Ascending aorta (tissue), 2 donors: ENCODE results near the gene MAGEA4. TPM values are rescaled to one million over a fixed set of nuclear protein-coding genes. Genes with fewer than 3 reads are reported as not detected.

Source experiments
- DNase-seq, 2 donors: peaks; one replicate each; pipeline ENCODE4 v3.0.0-alpha.2; 2019; ENCODE audit warnings: low spot score in 2 of 2
- H3K27ac ChIP-seq, 2 donors: fragments of 200-600 bp; sonication (generic); one replicate each; pipeline ENCODE4 v1.5.1; 2016 to 2017; ENCODE audit warnings: mild to moderate bottlenecking in 1 of 2
- H3K27me3 ChIP-seq: fragments of 200-600 bp; sonication (generic); one replicate; pipeline ENCODE4 v1.5.1; 2017
- H3K36me3 ChIP-seq, 2 donors: fragments of 200-600 bp; sonication (generic); one replicate each; pipeline ENCODE4 v1.5.1; 2016
- H3K4me1 ChIP-seq, 2 donors: fragments of 200-600 bp; sonication (generic); one replicate each; pipeline ENCODE4 v1.5.1; 2016 to 2017; ENCODE audit warnings: mild to moderate bottlenecking in 1 of 2
- H3K4me3 ChIP-seq, 2 donors: fragments of 200-600 bp; sonication (generic); one replicate each; pipeline ENCODE4 v1.5.1; 2016 to 2017; ENCODE audit warnings: mild to moderate bottlenecking in 1 of 2
- H3K9me3 ChIP-seq, 2 donors: fragments of 200-600 bp; sonication (generic); one replicate each; pipeline ENCODE4 v1.5.1; 2016
- intact Hi-C: fragments of 100-400 bp; cut with DNase I; formaldehyde crosslinking; loops from one replicate; pipeline ENCODE4 v1.15.1; 2023
- total RNA-seq: library from RNA; depleted of rRNA; stranded (reverse); fragments of >200 nt; gene quantifications from one replicate; pipeline ENCODE4 v1.1.0, GENCODE V29; 2016
- TF ChIP-seq, protein P1 (sequence below), 3 experiments: fragments of 200-600 bp in 2 of 3; fragments of 450-650 bp in 1 of 3; sonication (generic) in 2 of 3; IDR thresholded peaks; one replicate each; pipeline ENCODE4 v1.5.1; 2016 to 2019; ENCODE audit warnings: antibody characterized with exemption in 3 of 3, mild to moderate bottlenecking in 1 of 3, moderate library complexity in 1 of 3

MAGEA4 gene
- total RNA-seq, 1 donor from 2014 or later = not detected

DNA sequence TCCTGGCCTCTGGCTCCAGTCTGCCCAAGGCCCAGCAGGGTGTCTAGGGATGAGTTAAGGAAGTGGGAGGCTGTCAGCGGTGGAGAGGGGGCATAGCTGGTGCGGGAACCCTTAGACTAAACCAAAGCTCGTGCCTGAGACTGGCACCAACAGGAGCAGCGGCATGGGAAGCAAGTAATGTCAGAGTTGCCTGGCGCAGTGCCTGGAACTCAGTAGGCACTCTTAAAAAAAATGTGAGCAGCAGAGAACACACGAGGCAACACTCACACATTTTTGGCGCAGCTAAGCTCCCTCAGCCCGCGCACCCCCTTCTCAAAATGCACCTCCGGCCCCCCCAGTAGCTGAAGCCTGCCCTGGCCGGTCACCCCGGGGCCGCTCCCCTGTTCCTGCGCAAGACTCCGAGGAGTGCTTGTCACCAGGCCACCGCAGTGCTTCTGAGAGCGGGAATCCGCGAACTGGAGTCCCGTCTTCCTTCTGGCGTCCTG is 61.2 kb downstream of the MAGEA4 start:
- Histone ChIP-seq H3K36me3 (peaks cover 0 to 3% of the 10 kb centered on the region in 2 donors), H3K4me3 (peak overlapping the region; percentile 53 to 84), H3K4me1 (no peaks in the 10 kb centered on the region), H3K9me3 (no peaks in the 10 kb centered on the region), H3K27ac (peak overlapping the region; percentile 73 to 79), H3K27me3 (no peaks in the 10 kb centered on the region)
- peak in 1 of 2 donors; percentile 67 for DNase-seq
- TF ChIP-seq, protein P1, sequence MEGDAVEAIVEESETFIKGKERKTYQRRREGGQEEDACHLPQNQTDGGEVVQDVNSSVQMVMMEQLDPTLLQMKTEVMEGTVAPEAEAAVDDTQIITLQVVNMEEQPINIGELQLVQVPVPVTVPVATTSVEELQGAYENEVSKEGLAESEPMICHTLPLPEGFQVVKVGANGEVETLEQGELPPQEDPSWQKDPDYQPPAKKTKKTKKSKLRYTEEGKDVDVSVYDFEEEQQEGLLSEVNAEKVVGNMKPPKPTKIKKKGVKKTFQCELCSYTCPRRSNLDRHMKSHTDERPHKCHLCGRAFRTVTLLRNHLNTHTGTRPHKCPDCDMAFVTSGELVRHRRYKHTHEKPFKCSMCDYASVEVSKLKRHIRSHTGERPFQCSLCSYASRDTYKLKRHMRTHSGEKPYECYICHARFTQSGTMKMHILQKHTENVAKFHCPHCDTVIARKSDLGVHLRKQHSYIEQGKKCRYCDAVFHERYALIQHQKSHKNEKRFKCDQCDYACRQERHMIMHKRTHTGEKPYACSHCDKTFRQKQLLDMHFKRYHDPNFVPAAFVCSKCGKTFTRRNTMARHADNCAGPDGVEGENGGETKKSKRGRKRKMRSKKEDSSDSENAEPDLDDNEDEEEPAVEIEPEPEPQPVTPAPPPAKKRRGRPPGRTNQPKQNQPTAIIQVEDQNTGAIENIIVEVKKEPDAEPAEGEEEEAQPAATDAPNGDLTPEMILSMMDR (IDR thresholded peaks at IDR 0.05) = no peak
- intact Hi-C loops = loop anchor here (5.0 to 10.0 kb wide), 2 partner anchors 577 to 861 kb away; partner anchors contain the start of genes CETN2, NSDHL and VMA21

Other genes starting within 250 kb of the MAGEA4 start
- not detected for gene PRRG3, start 217.4 kb upstream of the MAGEA4 start, total RNA-seq
- gene FATE1, start 196.9 kb upstream of the MAGEA4 start, total RNA-seq = not detected
- not detected for gene CNGA2, start 178.1 kb upstream of the MAGEA4 start, total RNA-seq
- gene GABRE, start 61.8 kb downstream of the MAGEA4 start, total RNA-seq = 13.5 TPM
- not detected for gene MAGEA10, start 225.7 kb downstream of the MAGEA4 start, total RNA-seq